HCT116 (cell line): Measurements from ENCODE around the gene UBE3D. TPM values are rescaled to one million over a fixed set of nuclear protein-coding genes. Genes with fewer than 3 reads are reported as not detected.

ENCODE experiments used
- ATAC-seq: fragments of 200-7000 bp; cut with Tn5 transposase; 2 replicates; pipeline ENCODE4 v1.9.1; 2020; ENCODE audit warnings: mild to moderate bottlenecking, moderate library complexity
- BruUV-seq: library from RNA; stranded (reverse); fragments of 400-500 nt; replicated peaks from 2 replicates; lab custom pipeline; 2021; lab: Mats Ljungman, UMichigan
- CTCF ChIA-PET: fragments of 300-600 bp; sonication (Branson Sonifier 250); formaldehyde crosslinking; loops from one replicate; lab custom pipeline; 2021; ENCODE audit warnings: antibody characterized with exemption; lab: Charles Lee
- POLR2A ChIA-PET: fragments of 300-600, 350-600 bp; sonication (Branson Sonifier 250); formaldehyde crosslinking; loops from one replicate; lab custom pipeline; 2021; ENCODE audit warnings: antibody characterized with exemption; lab: Charles Lee
- RAD21 ChIA-PET, 2 experiments: fragments of 300-600 bp; sonication (Branson Sonifier 250); formaldehyde crosslinking; loops; one replicate each; lab custom pipeline; 2023; ENCODE audit warnings: low total read pairs in 2 of 2; ENCODE audit not compliant: uncharacterized antibody in 2 of 2, unreplicated experiment in 2 of 2, low non-redundant PET in 1 of 2; lab: Charles Lee
- DNase-seq: peaks from one replicate; pipeline ENCODE4 v3.0.0-alpha.2; 2010; ENCODE audit warnings: low read depth, low spot score
- H2AFZ ChIP-seq: fragments of 200-600 bp; shearing (Covaris generic), sonication (generic); 2 replicates; pipeline ENCODE4 v1.6.1; 2017; ENCODE audit warnings: low read depth, mixed run types, mixed read lengths, antibody characterized with exemption, low read length; ENCODE audit not compliant: poor library complexity, severe bottlenecking
- H3K27ac ChIP-seq: 2 replicates; pipeline ENCODE4 v1.5.1; 2012; ENCODE audit warnings: low read depth, low read length
- H3K27me3 ChIP-seq: fragments of 200-600 bp; sonication (generic); 2 replicates; pipeline ENCODE4 v1.6.1; 2016; ENCODE audit warnings: mixed run types, low read length, mixed read lengths; ENCODE audit not compliant: insufficient read depth
- H3K36me3 ChIP-seq, 2 experiments: fragments of 200-500 bp in 1 of 2; fragments of 200-600 bp in 1 of 2; sonication (Bioruptor generic) in 1 of 2; sonication (generic) in 1 of 2; 2 replicates each; pipeline versions ENCODE4 v1.5.1 to v1.6.1; 2014 to 2016; ENCODE audit warnings: low read length in 2 of 2, inconsistent platforms in 1 of 2, mixed read lengths in 1 of 2, mixed run types in 1 of 2; ENCODE audit not compliant: insufficient read depth in 2 of 2, control insufficient read depth in 1 of 2
- H3K4me1 ChIP-seq, 2 experiments: fragments of 200-600 bp in 1 of 2; sonication (generic) in 1 of 2; 2 replicates each; pipeline versions ENCODE4 v1.5.1 to v1.6.1; 2012 to 2017; ENCODE audit warnings: low read length in 2 of 2, inconsistent platforms in 1 of 2, mild to moderate bottlenecking in 1 of 2, mixed read lengths in 1 of 2, mixed run types in 1 of 2, moderate library complexity in 1 of 2; ENCODE audit not compliant: insufficient read depth in 2 of 2, control insufficient read depth in 1 of 2
- H3K4me2 ChIP-seq: fragments of 200-600 bp; sonication (generic); 2 replicates; pipeline ENCODE4 v1.6.1; 2017; ENCODE audit warnings: mixed run types, low read length, mixed read lengths
- H3K4me3 ChIP-seq, 2 experiments: fragments of 200-600 bp in 1 of 2; sonication (generic) in 1 of 2; replicated peaks in 1 of 2; 2 replicates each; pipeline ENCODE4 v1.5.1; 2011 to 2016; ENCODE audit warnings: low read length in 2 of 2, control low read depth in 1 of 2, low read depth in 1 of 2, mild to moderate bottlenecking in 1 of 2, mixed read lengths in 1 of 2, mixed run types in 1 of 2
- H3K79me2 ChIP-seq: fragments of 200-600 bp; sonication (generic); 2 replicates; pipeline ENCODE4 v1.6.1; 2017; ENCODE audit warnings: mild to moderate bottlenecking, mixed run types, low read length, moderate library complexity, mixed read lengths; ENCODE audit not compliant: insufficient read depth
- H3K9ac ChIP-seq: fragments of 200-600 bp; sonication (generic); 2 replicates; pipeline ENCODE4 v1.6.1; 2016; ENCODE audit warnings: low read length, mixed read lengths
- H3K9me2 ChIP-seq: fragments of 200-600 bp; sonication (generic), shearing (Covaris generic); 2 replicates; pipeline ENCODE4 v1.6.1; 2017; ENCODE audit warnings: mixed run types, mild to moderate bottlenecking, moderate library complexity; ENCODE audit not compliant: insufficient read depth
- H3K9me3 ChIP-seq, 2 experiments: fragments of 200-500 bp in 1 of 2; fragments of 200-600 bp in 1 of 2; sonication (Bioruptor generic) in 1 of 2; sonication (generic) in 1 of 2; 2 replicates each; pipeline ENCODE4 v1.6.1; 2014 to 2017; ENCODE audit warnings: low read length in 2 of 2, mixed read lengths in 2 of 2, inconsistent platforms in 1 of 2, low read depth in 1 of 2, mild to moderate bottlenecking in 1 of 2, mixed run types in 1 of 2, moderate library complexity in 1 of 2; ENCODE audit not compliant: control insufficient read depth in 1 of 2, insufficient read depth in 1 of 2
- H4K20me1 ChIP-seq: fragments of 200-600 bp; sonication (generic), shearing (Covaris generic); 2 replicates; pipeline ENCODE4 v1.6.1; 2017; ENCODE audit warnings: mixed run types, mild to moderate bottlenecking, moderate library complexity; ENCODE audit not compliant: insufficient read depth
- CBX3 ChIP-seq: IDR thresholded peaks from 2 replicates; pipeline ENCODE4 v1.6.1; 2012; ENCODE audit warnings: low read depth
- FOSL1 ChIP-seq: IDR thresholded peaks from 2 replicates; pipeline ENCODE4 v1.6.1; 2012; ENCODE audit warnings: low read depth
- JUND ChIP-seq: IDR thresholded peaks from 2 replicates; pipeline ENCODE4 v1.6.1; 2012
- POLR2A ChIP-seq: IDR thresholded peaks from 2 replicates; pipeline ENCODE4 v1.7.0; 2011; ENCODE audit warnings: borderline replicate concordance; ENCODE audit not compliant: insufficient read depth, insufficient read length; ENCODE audit errors: extremely low read depth
- POLR2AphosphoS5 ChIP-seq: IDR thresholded peaks from 2 replicates; pipeline ENCODE4 v1.6.1; 2011; ENCODE audit warnings: mild to moderate bottlenecking, low read depth, low read length, moderate library complexity
- RAD21 ChIP-seq: IDR thresholded peaks from 2 replicates; pipeline ENCODE4 v1.6.1; 2012; ENCODE audit warnings: low read depth, mild to moderate bottlenecking
- SIN3A ChIP-seq: IDR thresholded peaks from 2 replicates; pipeline ENCODE4 v1.6.1; 2012; ENCODE audit warnings: low read depth
- SP1 ChIP-seq: IDR thresholded peaks from 2 replicates; pipeline ENCODE4 v1.6.1; 2012; ENCODE audit warnings: low read depth
- TCF7L2 ChIP-seq: IDR thresholded peaks from 2 replicates; pipeline ENCODE4 v1.7.0; 2011; ENCODE audit warnings: borderline replicate concordance, inconsistent platforms; ENCODE audit not compliant: insufficient read depth, insufficient read length; ENCODE audit errors: extremely low read depth
- ZNF274 ChIP-seq: fragments of 200-500 bp; sonication (Bioruptor generic); IDR thresholded peaks from 2 replicates; pipeline ENCODE4 v1.6.1; 2014; ENCODE audit warnings: mild to moderate bottlenecking, low read depth, low read length, inconsistent platforms
- intact Hi-C: fragments of 100-400 bp; cut with micrococcal nuclease; formaldehyde crosslinking; loops from 2 replicates; pipeline ENCODE4 v1.10.0; 2022
- total RNA-seq: library from RNA; stranded (reverse); gene quantifications from one replicate; pipeline ENCODE4 v1.2.1, GENCODE V29; 2021; ENCODE audit not compliant: unreplicated experiment
- TF ChIP-seq, protein P1 (sequence below): IDR thresholded peaks from 2 replicates; pipeline ENCODE4 v1.6.1; 2012
- TF ChIP-seq, protein P2 (sequence below): IDR thresholded peaks from 2 replicates; pipeline ENCODE4 v1.6.1; 2012; ENCODE audit warnings: low read depth

The UBE3D gene
- total RNA-seq, 1 experiment from 2014 or later = 9.0 TPM

DNA sequence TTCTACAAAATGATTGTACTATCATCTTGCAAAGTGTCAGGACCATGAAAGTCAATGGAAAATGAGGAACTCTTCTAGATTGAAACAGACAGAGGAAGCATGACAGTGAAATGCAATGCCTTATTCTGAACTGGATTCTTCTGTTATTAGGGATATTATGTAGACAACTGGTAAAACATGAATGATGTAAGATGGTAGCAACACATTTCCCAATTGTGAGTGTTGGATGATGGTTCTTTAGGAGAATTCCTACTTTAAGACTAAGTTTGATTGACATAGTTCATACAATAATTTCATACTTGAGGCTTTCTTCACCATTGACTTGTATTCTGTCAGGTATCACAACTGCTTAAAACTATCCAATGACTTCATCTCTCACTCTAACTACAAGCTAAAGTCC, 4.5 kb downstream of the UBE3D start:
- no peak for ATAC-seq
- H3K4me2 ChIP-seq = no peak overlapping the region
- H3K4me1 ChIP-seq = peaks cover 0 to 13% of the 10 kb centered on the region in 2 experiments; a peak in 3 of 4 replicates
- no peak overlapping the region for H3K9ac ChIP-seq
- BruUV-seq = no TSS peak
- no peaks in the 10 kb centered on the region for H3K9me2 ChIP-seq
- TF ChIP-seq, protein P1, sequence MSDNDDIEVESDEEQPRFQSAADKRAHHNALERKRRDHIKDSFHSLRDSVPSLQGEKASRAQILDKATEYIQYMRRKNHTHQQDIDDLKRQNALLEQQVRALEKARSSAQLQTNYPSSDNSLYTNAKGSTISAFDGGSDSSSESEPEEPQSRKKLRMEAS = no peak
- TF ChIP-seq CBX3 = no peak
- no peak for TF ChIP-seq SIN3A
- no peak for TF ChIP-seq FOSL1
- TF ChIP-seq ZNF274 = no peak
- TF ChIP-seq POLR2A = no peak
- no peak for TF ChIP-seq JUND
- TF ChIP-seq RAD21 = no peak
- TF ChIP-seq, protein P2, sequence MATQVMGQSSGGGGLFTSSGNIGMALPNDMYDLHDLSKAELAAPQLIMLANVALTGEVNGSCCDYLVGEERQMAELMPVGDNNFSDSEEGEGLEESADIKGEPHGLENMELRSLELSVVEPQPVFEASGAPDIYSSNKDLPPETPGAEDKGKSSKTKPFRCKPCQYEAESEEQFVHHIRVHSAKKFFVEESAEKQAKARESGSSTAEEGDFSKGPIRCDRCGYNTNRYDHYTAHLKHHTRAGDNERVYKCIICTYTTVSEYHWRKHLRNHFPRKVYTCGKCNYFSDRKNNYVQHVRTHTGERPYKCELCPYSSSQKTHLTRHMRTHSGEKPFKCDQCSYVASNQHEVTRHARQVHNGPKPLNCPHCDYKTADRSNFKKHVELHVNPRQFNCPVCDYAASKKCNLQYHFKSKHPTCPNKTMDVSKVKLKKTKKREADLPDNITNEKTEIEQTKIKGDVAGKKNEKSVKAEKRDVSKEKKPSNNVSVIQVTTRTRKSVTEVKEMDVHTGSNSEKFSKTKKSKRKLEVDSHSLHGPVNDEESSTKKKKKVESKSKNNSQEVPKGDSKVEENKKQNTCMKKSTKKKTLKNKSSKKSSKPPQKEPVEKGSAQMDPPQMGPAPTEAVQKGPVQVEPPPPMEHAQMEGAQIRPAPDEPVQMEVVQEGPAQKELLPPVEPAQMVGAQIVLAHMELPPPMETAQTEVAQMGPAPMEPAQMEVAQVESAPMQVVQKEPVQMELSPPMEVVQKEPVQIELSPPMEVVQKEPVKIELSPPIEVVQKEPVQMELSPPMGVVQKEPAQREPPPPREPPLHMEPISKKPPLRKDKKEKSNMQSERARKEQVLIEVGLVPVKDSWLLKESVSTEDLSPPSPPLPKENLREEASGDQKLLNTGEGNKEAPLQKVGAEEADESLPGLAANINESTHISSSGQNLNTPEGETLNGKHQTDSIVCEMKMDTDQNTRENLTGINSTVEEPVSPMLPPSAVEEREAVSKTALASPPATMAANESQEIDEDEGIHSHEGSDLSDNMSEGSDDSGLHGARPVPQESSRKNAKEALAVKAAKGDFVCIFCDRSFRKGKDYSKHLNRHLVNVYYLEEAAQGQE = no peak
- no peak for TF ChIP-seq POLR2AphosphoS5
- no peak for TF ChIP-seq TCF7L2
- no peak for TF ChIP-seq SP1
- H3K36me3 ChIP-seq = peaks cover 4 to 13% of the 10 kb centered on the region in 2 experiments; a peak in 2 of 4 replicates
- H3K79me2 ChIP-seq = peaks cover 35% of the 10 kb centered on the region
- H3K4me3 ChIP-seq = no peak overlapping the region
- H4K20me1 ChIP-seq = no peaks in the 10 kb centered on the region
- intact Hi-C loops = loop anchor here (10.0 kb wide), 1 partner anchor 364 kb away; no protein-coding TSS in a partner anchor
- POLR2A ChIA-PET = no interaction called here
- CTCF ChIA-PET = no interaction called here
- DNase-seq = no peak
- no peaks in the 10 kb centered on the region for H3K9me3 ChIP-seq
- RAD21 ChIA-PET = no interaction called here
- no peak overlapping the region for H2AFZ ChIP-seq
- no peaks in the 10 kb centered on the region for H3K27me3 ChIP-seq
- H3K27ac ChIP-seq = no peak overlapping the region
